CD14-positive monocyte (primary cell): ENCODE data around the gene MSANTD1. TPM values are rescaled to one million over a fixed set of nuclear protein-coding genes. Genes with fewer than 3 reads are reported as not detected.

ENCODE experiments used
- DNase-seq, 3 donors: peaks; one replicate each; pipeline ENCODE4 v3.0.0-alpha.2; 2011 to 2022
- H2AFZ ChIP-seq: 2 replicates; pipeline ENCODE4 v1.6.0; 2012; ENCODE audit warnings: mild to moderate bottlenecking, low read depth, low read length, inconsistent platforms; ENCODE audit not compliant: insufficient read depth, poor library complexity, severe bottlenecking
- H3K27ac ChIP-seq, 2 donors: 1 replicate in 1 of 2; 2 replicates in 1 of 2; pipeline ENCODE4 v1.5.1; 2012 to 2013; ENCODE audit warnings: low read length in 2 of 2, control low read depth in 1 of 2, inconsistent platforms in 1 of 2, low read depth in 1 of 2, mild to moderate bottlenecking in 1 of 2
- H3K27me3 ChIP-seq, 2 donors: one replicate each; pipeline versions ENCODE4 v1.6.0 to v1.6.1; 2011 to 2013; ENCODE audit warnings: low read length in 2 of 2; ENCODE audit not compliant: control insufficient read depth in 2 of 2, insufficient read depth in 2 of 2
- H3K36me3 ChIP-seq, 2 donors: replicated peaks in 1 of 2; 1 replicate in 1 of 2; 2 replicates in 1 of 2; pipeline versions ENCODE4 v1.5.1 to v1.6.1; 2012 to 2013; ENCODE audit warnings: low read length in 2 of 2, control low read depth in 1 of 2, inconsistent platforms in 1 of 2, mild to moderate bottlenecking in 1 of 2; ENCODE audit not compliant: insufficient read depth in 2 of 2, control insufficient read depth in 1 of 2
- H3K4me1 ChIP-seq, 2 donors: 1 replicate in 1 of 2; 2 replicates in 1 of 2; pipeline versions ENCODE4 v1.5.1 to v1.6.1; 2012 to 2013; ENCODE audit warnings: low read length in 2 of 2, control low read depth in 1 of 2, inconsistent platforms in 1 of 2, mild to moderate bottlenecking in 1 of 2, moderate library complexity in 1 of 2; ENCODE audit not compliant: insufficient read depth in 2 of 2, control insufficient read depth in 1 of 2
- H3K4me2 ChIP-seq: replicated peaks from 2 replicates; pipeline ENCODE3; 2012; ENCODE audit warnings: low read length, moderate library complexity, mild to moderate bottlenecking; ENCODE audit not compliant: poor library complexity, severe bottlenecking; ENCODE audit errors: extremely low read depth
- H3K4me3 ChIP-seq, 3 experiments: fragments of 200-600 bp in 1 of 3; sonication (generic) in 1 of 3; replicated peaks in 1 of 3; 1 replicate in 2 of 3; 2 replicates in 1 of 3; pipeline ENCODE4 v1.5.1; 2011 to 2013; ENCODE audit warnings: low read length in 3 of 3, mild to moderate bottlenecking in 3 of 3, control low read depth in 2 of 3, low read depth in 2 of 3, inconsistent platforms in 1 of 3, moderate library complexity in 1 of 3
- H3K79me2 ChIP-seq: 2 replicates; pipeline ENCODE4 v1.6.0; 2012; ENCODE audit warnings: mild to moderate bottlenecking, control low read depth, inconsistent platforms, low read length, moderate library complexity; ENCODE audit not compliant: insufficient read depth
- H3K9ac ChIP-seq: 2 replicates; pipeline ENCODE4 v1.6.0; 2017; ENCODE audit warnings: low read length, mild to moderate bottlenecking; ENCODE audit not compliant: insufficient read depth, poor library complexity, severe bottlenecking
- H3K9me3 ChIP-seq, 2 donors: replicated peaks in 1 of 2; 1 replicate in 1 of 2; 2 replicates in 1 of 2; pipeline versions ENCODE4 v1.5.1 to v1.6.1; 2012 to 2013; ENCODE audit warnings: low read length in 2 of 2, control low read depth in 1 of 2; ENCODE audit not compliant: control insufficient read depth in 1 of 2, insufficient read depth in 1 of 2
- H4K20me1 ChIP-seq: 2 replicates; pipeline ENCODE4 v1.6.0; 2012; ENCODE audit warnings: mild to moderate bottlenecking, low read length, control low read depth, moderate library complexity; ENCODE audit not compliant: insufficient read depth
- H3K27ac Mint-ChIP-seq, 7 donors: one replicate each; pipeline ENCODE4 v1.8.0; 2020; ENCODE audit warnings: mild to moderate bottlenecking in 7 of 7, mixed read lengths in 7 of 7, moderate library complexity in 6 of 7, inconsistent platforms in 2 of 7
- H3K27me3 Mint-ChIP-seq, 3 donors: one replicate each; pipeline ENCODE4 v1.8.0; 2021 to 2022; ENCODE audit warnings: low read depth in 3 of 3, mild to moderate bottlenecking in 3 of 3, mixed read lengths in 3 of 3, moderate library complexity in 3 of 3, inconsistent platforms in 1 of 3
- H3K36me3 Mint-ChIP-seq, 2 donors: one replicate each; pipeline ENCODE4 v1.8.0; 2020; ENCODE audit warnings: mixed read lengths in 2 of 2, inconsistent platforms in 1 of 2, mild to moderate bottlenecking in 1 of 2
- H3K4me1 Mint-ChIP-seq: one replicate; pipeline ENCODE4 v1.8.0; 2020; ENCODE audit warnings: mild to moderate bottlenecking, mixed read lengths
- H3K4me3 Mint-ChIP-seq, 2 donors: one replicate each; pipeline ENCODE4 v1.8.0; 2020; ENCODE audit warnings: mild to moderate bottlenecking in 2 of 2, mixed read lengths in 2 of 2, moderate library complexity in 1 of 2
- H3K9me3 Mint-ChIP-seq, 7 donors: one replicate each; pipeline ENCODE4 v1.8.0; 2020 to 2022; ENCODE audit warnings: mixed read lengths in 7 of 7, mild to moderate bottlenecking in 6 of 7, moderate library complexity in 6 of 7, inconsistent platforms in 2 of 7
- WGBS: methylation state at CpG from one replicate; pipeline ENCODE4 v1.1.5; 2013; ENCODE audit warnings: missing lambda C conversion rate; ENCODE audit not compliant: insufficient coverage; 5-methylcytosine and 5-hydroxymethylcytosine counted together
- intact Hi-C, 2 donors: fragments of 100-400 bp; cut with micrococcal nuclease; formaldehyde crosslinking; loops; one replicate each; pipeline versions ENCODE4 v1.15.0 to v1.15.1; 2023
- polyA plus RNA-seq, 3 donors: library from polyadenylated mRNA; depleted of rRNA in 1 of 3; unstranded in 2 of 3; stranded (reverse) in 1 of 3; fragments of 300-500 nt in 2 of 3; fragments of >200 nt in 1 of 3; fragmentation: Illumina TruSeq in 2 of 3; gene quantifications; 1 replicate in 2 of 3; 2 replicates in 1 of 3; pipeline ENCODE4 v1.2.3, GENCODE V29; 2012 to 2021
- TF ChIP-seq, protein P1 (sequence below): fragments of 200-600 bp; IDR thresholded peaks from one replicate; pipeline ENCODE4 v1.8.0; 2022; ENCODE audit warnings: antibody characterized with exemption, mild to moderate bottlenecking

The MSANTD1 gene
- polyA plus RNA-seq, 3 donors, result 0.52 TPM; not detected in 2

DNA sequence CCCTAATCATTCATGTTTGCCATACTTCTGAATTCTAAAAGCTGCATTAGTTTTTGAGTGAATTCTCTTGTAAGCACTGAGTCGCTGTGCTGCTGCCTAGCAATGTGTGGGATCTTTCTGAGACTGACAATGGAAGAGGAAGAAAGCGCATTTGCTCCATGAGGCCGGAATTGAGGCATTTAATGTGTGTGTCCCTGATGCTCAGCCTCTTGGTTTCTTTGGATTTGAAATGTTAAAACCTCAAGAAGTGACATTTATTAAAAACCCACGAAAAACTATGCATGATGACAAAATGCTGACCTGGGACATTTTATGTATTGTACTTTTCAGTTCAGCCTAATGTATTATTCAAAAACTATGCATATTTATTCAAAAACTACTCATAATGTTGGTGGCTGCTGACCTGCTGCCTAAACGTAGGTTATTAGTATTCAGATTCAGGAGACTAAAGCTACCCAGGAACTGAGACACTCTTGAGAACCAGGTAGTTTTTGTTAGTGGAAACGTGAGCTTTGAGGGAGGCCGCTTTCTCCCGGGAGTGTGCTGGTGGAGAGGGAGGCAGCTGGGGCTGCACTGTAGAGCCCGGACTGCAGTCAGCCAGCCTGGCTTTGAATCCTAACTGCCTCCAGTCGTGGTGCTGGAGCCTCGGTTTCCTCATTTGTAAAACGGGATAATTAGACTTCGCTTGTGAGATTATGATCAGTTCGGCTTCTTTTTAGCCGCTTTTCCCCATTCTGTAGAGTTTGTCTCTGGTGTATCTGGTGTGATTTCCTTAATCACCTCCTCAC is 55.2 kb downstream of the MSANTD1 start:
- Histone ChIP-seq H3K9ac (no peak overlapping the region), H2AFZ (no peak overlapping the region), H3K4me3 (no peak overlapping the region), H3K9me3 (no peaks in the 10 kb centered on the region), H3K79me2 (no peaks in the 10 kb centered on the region), H3K36me3 (no peaks in the 10 kb centered on the region), H4K20me1 (no peaks in the 10 kb centered on the region), H3K27me3 (peaks cover 0 to 9% of the 10 kb centered on the region in 2 donors), H3K4me1 (peaks cover 34 to 41% of the 10 kb centered on the region in 2 donors), H3K4me2 (no peak overlapping the region), H3K27ac (no peak overlapping the region)
- H3K4me1 Mint-ChIP-seq, result peaks cover 48% of the 10 kb centered on the region
- H3K36me3 Mint-ChIP-seq, result peaks cover 0 to 5% of the 10 kb centered on the region in 2 donors
- peaks cover 6 to 30% (median 24%) of the 10 kb centered on the region in 3 donors for H3K27me3 Mint-ChIP-seq
- peaks cover 0 to 2% (median 0%) of the 10 kb centered on the region in 7 donors for H3K9me3 Mint-ChIP-seq
- TF ChIP-seq, protein P1, sequence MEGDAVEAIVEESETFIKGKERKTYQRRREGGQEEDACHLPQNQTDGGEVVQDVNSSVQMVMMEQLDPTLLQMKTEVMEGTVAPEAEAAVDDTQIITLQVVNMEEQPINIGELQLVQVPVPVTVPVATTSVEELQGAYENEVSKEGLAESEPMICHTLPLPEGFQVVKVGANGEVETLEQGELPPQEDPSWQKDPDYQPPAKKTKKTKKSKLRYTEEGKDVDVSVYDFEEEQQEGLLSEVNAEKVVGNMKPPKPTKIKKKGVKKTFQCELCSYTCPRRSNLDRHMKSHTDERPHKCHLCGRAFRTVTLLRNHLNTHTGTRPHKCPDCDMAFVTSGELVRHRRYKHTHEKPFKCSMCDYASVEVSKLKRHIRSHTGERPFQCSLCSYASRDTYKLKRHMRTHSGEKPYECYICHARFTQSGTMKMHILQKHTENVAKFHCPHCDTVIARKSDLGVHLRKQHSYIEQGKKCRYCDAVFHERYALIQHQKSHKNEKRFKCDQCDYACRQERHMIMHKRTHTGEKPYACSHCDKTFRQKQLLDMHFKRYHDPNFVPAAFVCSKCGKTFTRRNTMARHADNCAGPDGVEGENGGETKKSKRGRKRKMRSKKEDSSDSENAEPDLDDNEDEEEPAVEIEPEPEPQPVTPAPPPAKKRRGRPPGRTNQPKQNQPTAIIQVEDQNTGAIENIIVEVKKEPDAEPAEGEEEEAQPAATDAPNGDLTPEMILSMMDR, result no peak
- 97% methylated on average over 7 of the region's 15 CpGs for WGBS
- H3K27ac Mint-ChIP-seq, result peak overlapping the region in 1 of 7 donors; percentile 3
- DNase-seq, result no peak
- intact Hi-C loops, result loop anchor here in 1 of 2 donors (10.0 kb wide), 1 partner anchor 109 kb away; no protein-coding TSS in a partner anchor
- no peak overlapping the region for H3K4me3 Mint-ChIP-seq

DNA sequence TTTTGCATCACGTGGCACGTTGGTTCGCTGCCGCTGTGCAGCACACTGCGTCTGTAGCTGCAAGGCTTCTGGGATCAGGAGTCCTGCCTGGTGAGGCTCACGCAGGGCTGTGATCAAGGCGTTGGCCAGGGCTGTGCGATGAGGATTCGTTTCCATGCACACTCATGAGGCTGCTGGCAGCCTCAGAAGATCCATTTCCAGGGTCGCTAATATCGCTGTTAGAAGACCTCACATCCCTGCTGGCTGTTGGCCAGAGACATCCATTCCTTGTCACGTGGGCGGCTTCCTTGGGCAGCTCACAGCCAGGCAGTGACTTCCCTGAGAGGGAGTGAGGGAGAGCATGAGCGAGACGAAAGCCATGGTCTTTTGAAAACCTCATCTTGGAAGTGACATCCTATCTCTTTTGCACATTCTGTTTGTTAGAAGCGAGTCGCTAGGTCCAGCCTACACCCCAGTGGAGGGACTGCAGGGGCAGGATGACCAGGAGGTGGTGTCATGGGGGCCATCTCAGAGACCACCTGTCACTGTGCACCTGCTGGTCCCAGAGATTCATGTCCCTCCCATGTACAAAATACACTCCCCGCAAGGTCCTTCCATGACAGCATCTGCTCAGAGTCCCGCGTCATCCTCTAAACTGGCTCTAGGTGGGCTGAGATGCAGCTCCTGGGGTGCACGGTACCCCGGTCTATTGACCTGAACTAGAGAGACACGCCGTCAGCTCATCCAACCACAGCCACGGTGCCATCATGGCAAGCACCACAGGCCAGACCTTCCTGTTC is 56.1 kb downstream of the MSANTD1 start:
- H3K4me2 ChIP-seq, result no peak overlapping the region
- H4K20me1 ChIP-seq, result no peaks in the 10 kb centered on the region
- WGBS, result 81% methylated on average over 24 of the region's 25 CpGs
- H3K36me3 ChIP-seq, result no peaks in the 10 kb centered on the region
- Mint-ChIP-seq H3K27ac (peak overlapping the region in 3 of 7 donors; percentile 22 to 81 (median 43)), H3K4me1 (peaks cover 48% of the 10 kb centered on the region), H3K9me3 (peaks cover 0 to 2% (median 0%) of the 10 kb centered on the region in 7 donors), H3K27me3 (peaks cover 8 to 25% (median 20%) of the 10 kb centered on the region in 3 donors), H3K4me3 (no peak overlapping the region), H3K36me3 (peaks cover 0 to 5% of the 10 kb centered on the region in 2 donors)
- no peak for DNase-seq
- no peak overlapping the region for H3K27ac ChIP-seq
- H3K79me2 ChIP-seq, result no peaks in the 10 kb centered on the region
- no peaks in the 10 kb centered on the region for H3K9me3 ChIP-seq
- intact Hi-C loops, result loop anchor here in 1 of 2 donors (10.0 kb wide), 1 partner anchor 110 kb away; no protein-coding TSS in a partner anchor
- no peak overlapping the region for H2AFZ ChIP-seq
- H3K9ac ChIP-seq, result no peak overlapping the region
- H3K4me1 ChIP-seq, result peaks cover 34 to 41% of the 10 kb centered on the region in 2 donors
- TF ChIP-seq, protein P1, result no peak
- no peak overlapping the region for H3K4me3 ChIP-seq
- H3K27me3 ChIP-seq, result peaks cover 0 to 9% of the 10 kb centered on the region in 2 donors
